WI38 (cell line): ENCODE measurements around the gene S100A8.

Source experiments
- H3K4me3 ChIP-seq: 2 replicates; pipeline ENCODE4 v1.5.1; 2011; ENCODE audit warnings: low read depth, mild to moderate bottlenecking, control low read depth, low read length
- TF ChIP-seq, protein P1 (sequence below): IDR thresholded peaks from 2 replicates; pipeline ENCODE4 v1.5.1; 2012; ENCODE audit warnings: low read depth, mild to moderate bottlenecking, control low read depth, low read length

S100A8 gene

DNA sequence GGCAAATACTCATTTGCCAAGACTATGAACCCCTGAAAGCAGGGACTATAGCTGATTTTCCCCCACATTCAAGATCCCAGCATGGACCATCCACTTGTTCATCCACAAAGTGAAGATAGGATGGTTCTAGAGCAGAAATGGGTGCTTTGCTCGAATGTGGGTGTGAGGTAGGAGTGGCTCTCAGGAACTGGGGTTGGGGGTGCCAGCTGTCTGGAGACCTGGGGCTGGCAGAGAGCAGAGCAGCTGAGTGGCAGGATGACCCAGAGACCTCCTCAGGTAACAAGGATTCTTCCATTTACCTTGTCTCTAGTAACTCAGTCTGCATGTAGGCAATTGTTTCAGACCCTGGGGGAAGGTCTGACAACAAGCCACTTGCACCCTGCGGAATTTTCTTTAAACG lies 27.2 kb downstream of the S100A8 start:
- TF ChIP-seq, protein P1, sequence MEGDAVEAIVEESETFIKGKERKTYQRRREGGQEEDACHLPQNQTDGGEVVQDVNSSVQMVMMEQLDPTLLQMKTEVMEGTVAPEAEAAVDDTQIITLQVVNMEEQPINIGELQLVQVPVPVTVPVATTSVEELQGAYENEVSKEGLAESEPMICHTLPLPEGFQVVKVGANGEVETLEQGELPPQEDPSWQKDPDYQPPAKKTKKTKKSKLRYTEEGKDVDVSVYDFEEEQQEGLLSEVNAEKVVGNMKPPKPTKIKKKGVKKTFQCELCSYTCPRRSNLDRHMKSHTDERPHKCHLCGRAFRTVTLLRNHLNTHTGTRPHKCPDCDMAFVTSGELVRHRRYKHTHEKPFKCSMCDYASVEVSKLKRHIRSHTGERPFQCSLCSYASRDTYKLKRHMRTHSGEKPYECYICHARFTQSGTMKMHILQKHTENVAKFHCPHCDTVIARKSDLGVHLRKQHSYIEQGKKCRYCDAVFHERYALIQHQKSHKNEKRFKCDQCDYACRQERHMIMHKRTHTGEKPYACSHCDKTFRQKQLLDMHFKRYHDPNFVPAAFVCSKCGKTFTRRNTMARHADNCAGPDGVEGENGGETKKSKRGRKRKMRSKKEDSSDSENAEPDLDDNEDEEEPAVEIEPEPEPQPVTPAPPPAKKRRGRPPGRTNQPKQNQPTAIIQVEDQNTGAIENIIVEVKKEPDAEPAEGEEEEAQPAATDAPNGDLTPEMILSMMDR = no peak
- no peak overlapping the region for H3K4me3 ChIP-seq

DNA sequence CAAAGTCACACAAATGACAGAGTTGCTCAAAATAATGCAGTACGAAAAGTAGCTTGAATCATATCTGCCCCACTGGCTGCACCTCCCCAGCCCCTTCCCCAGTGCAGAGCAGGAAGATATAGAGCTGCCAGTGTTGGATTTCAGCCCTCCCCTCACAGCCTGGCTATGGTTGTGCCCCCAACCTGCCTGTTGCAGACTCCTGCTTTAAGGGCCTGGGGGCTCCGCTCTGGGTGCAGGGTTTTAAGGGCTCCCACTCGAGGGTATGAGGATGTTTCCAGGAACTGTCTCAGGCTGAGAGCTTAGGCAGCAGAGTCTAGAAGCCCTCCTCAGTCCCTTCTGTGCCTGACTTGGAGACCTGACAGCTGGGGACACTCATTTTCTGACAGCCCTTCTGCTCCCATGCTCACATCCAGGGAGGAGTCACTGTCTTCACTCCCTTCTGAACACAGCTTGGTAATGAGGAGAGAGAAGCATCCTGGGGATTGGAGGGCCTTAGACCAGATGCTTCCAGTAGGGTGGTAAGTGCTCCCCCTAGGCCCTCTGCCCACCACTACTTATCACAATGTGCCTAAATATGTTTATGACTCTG lies 28.6 kb downstream of the S100A8 start:
- H3K4me3 ChIP-seq = no peak overlapping the region
- TF ChIP-seq, protein P1 = no peak

DNA sequence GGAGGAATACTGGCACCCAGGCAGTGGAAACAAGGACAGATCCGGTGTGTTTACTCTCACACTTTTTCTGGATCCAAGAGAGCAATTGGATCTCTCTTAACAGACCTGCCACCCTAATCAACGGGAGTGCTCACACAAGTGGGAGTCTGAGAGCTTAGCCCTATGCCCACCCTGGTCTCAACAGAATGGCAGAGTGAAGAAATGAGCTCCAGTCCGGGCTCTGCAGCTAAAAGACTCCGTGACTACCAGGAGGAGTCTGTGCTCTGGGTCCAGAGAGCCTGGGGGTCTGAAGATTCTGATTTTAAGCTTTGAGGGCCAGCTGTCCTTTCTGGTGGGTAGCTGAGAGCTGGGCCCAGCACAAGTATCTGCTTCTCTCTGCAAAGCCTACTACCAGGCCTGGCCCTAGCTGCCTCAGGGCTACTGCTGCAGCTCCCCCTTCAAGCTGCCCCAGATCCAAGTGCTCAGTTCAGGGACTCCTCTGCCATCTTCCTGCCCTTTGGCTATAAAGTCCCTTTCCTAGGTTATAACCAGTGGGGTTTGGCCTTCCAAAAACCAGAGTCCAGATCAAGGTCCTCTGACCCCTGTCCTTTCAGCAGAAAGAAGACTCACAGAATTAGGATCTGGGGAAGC lies 29.3 kb downstream of the S100A8 start:
- H3K4me3 ChIP-seq = no peak overlapping the region

DNA sequence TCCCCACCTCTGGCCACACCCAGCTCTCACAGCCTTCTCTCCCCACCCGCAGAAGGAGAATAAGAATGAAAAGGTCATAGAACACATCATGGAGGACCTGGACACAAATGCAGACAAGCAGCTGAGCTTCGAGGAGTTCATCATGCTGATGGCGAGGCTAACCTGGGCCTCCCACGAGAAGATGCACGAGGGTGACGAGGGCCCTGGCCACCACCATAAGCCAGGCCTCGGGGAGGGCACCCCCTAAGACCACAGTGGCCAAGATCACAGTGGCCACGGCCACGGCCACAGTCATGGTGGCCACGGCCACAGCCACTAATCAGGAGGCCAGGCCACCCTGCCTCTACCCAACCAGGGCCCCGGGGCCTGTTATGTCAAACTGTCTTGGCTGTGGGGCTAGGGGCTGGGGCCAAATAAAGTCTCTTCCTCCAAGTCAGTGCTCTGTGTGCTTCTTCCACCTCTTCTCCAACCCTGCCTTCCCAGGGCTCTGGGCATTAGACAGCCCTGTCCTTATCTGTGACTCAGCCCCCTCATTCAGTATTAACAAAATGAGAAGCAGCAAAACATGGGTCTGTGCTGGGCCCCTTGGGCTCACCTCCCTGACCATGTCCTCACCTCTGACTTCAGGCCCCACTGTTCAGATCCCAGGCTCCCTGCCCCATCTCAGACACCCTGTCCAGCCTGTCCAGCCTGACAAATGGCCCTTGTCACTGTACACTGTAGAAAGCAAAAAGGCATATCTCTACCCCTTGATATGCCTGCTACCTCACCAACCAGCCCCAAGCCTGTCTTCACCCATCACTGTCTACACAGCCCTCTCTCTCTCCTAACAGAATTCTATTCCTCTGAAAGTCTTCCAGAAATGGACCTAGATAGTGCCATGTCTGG lies 30.0 kb downstream of the S100A8 start:
- TF ChIP-seq, protein P1 = no peak
- H3K4me3 ChIP-seq = no peak overlapping the region

More for the DNA sequence above, 29.3 kb downstream of the S100A8 start:
- TF ChIP-seq, protein P1 = no peak

DNA sequence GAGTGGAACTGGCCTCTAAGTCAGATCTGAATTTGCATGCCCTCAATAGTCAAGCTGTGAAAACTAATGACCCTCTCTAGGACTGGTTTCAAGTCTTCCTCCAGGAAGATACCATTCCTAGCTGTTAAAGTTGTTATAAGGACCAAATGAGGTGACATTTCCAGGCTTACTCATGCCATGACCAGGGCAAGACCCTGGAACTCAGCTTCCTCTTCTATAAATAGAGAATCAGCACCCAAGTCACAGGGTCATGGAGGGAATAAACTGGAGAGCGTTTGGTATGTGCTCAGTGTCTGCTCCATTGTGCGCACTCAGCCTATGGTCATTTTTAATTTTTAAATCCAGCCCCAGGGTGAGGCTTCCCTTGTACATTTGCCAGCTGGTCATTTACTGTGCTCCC lies 30.7 kb downstream of the S100A8 start:
- no peak overlapping the region for H3K4me3 ChIP-seq
- TF ChIP-seq, protein P1 = no peak

DNA sequence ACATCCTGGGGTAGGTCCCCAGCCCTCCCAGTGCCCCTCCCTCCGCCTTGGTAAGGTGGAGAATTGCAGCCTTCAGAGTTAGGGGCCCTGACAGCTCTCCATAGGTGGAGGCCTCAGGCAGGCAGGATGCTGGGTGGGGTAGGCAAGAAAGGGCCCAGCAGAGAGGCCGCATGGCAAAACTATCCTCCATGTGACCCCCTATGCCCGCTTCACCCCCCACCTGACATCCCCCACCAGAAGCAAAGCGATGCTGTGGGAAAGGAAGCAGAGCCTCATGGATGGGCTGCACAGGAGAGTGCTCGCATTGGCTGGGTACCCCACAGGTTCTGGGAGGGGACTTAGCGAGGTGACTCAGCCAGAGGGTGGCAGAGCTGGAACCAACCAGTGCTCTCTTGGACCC lies 31.6 kb downstream of the S100A8 start:
- TF ChIP-seq, protein P1 = no peak
- no peak overlapping the region for H3K4me3 ChIP-seq

DNA sequence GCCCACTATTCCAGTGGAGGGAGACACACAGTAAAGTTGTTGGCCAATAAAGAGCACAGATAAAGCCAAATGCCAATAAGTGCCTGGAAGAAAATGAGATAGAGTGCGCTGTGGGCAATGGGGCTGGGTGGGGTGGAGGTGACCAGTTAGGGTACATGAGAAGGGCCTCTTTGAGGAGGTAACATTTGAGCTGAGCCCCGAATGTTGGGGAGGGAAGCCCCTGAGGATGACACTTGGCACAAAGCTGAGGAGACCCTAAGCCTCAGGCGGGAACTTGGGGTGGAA lies 32.2 kb downstream of the S100A8 start:
- TF ChIP-seq, protein P1 = no peak
- no peak overlapping the region for H3K4me3 ChIP-seq
